ENCODE results near the gene TUB. TPM values are rescaled to one million over a fixed set of nuclear protein-coding genes. Genes with fewer than 3 reads are reported as not detected.

TUB gene
- total and polyA plus RNA-seq, 2 donors (not counting 1 experiment from before 2014, with no cell fraction given): 9.6 to 10.4 TPM

DNA sequence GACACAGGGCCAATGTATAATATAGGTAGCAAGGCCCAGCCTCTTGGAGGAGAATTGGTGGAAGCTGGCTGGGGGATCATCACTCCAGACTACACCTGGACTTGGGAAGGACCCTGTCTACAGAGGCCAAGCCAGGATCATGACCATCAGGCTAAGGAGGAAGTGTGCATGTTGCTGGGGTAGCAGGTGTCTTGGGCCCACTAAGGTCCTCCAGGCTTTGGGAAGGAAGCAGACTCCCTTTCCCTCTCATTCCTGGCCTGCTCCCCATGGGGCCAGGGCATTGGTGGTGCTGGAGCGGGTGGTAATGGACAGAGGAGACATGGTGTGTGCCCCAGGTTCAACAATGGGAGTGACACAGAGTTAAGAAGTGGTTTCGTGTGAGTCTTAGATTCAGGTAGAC lies 16.0 kb upstream of the TUB start:
- no peak overlapping the region for H3K4me3 ChIP-seq (replicated peaks in 1 of 4; ENCODE audit: control extremely low read depth in 1 of 4, insufficient read depth in 1 of 4, low read depth in 3 of 4, low read length in 4 of 4)
- no peaks in the 10 kb centered on the region for H3K79me2 ChIP-seq (ENCODE audit: control insufficient read depth, insufficient read depth, low read length)
- H3K27ac ChIP-seq (ENCODE audit: insufficient read depth, low read length): no peak overlapping the region
- TF ChIP-seq EZH2 (IDR thresholded peaks at IDR 0.05; ENCODE audit: low read length, missing control alignments): no peak
- TF ChIP-seq, protein P1, sequence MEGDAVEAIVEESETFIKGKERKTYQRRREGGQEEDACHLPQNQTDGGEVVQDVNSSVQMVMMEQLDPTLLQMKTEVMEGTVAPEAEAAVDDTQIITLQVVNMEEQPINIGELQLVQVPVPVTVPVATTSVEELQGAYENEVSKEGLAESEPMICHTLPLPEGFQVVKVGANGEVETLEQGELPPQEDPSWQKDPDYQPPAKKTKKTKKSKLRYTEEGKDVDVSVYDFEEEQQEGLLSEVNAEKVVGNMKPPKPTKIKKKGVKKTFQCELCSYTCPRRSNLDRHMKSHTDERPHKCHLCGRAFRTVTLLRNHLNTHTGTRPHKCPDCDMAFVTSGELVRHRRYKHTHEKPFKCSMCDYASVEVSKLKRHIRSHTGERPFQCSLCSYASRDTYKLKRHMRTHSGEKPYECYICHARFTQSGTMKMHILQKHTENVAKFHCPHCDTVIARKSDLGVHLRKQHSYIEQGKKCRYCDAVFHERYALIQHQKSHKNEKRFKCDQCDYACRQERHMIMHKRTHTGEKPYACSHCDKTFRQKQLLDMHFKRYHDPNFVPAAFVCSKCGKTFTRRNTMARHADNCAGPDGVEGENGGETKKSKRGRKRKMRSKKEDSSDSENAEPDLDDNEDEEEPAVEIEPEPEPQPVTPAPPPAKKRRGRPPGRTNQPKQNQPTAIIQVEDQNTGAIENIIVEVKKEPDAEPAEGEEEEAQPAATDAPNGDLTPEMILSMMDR (conservative IDR thresholded peaks at IDR 0.05 in 1 of 2, IDR thresholded peaks at IDR 0.05 in 1 of 2; ENCODE audit: low read depth in 1 of 2, low read length in 2 of 2): no peak
- no peak for DNase-seq (ENCODE audit: low read depth in 2 of 2)
- no peaks in the 10 kb centered on the region for H4K20me1 ChIP-seq (ENCODE audit: control insufficient read depth, extremely low read depth, insufficient read depth, low read length)
- H3K9me3 ChIP-seq (ENCODE audit: control insufficient read depth, insufficient read depth, low read depth, low read length): no peaks in the 10 kb centered on the region
- H2AFZ ChIP-seq (ENCODE audit: low read length): no peak overlapping the region
- peaks cover 22% of the 10 kb centered on the region for H3K4me1 ChIP-seq (ENCODE audit: control insufficient read depth, extremely low read depth, insufficient read depth, low read length)
- no peak overlapping the region for H3K4me2 ChIP-seq (ENCODE audit: extremely low read depth, insufficient read depth, low read length)
- H3K27me3 ChIP-seq (ENCODE audit: control insufficient read depth, insufficient read depth, low read length): no peaks in the 10 kb centered on the region
- H3K36me3 ChIP-seq (ENCODE audit: control insufficient read depth, insufficient read depth, low read length): no peaks in the 10 kb centered on the region
- H3K9ac ChIP-seq (ENCODE audit: insufficient read depth, low read length): no peak overlapping the region

GRCh38 chr11:8066036-8066910 lies 14.7 kb upstream of the TUB start:
- Histone ChIP-seq H3K9ac (ENCODE audit: insufficient read depth, low read length) (no peak overlapping the region), H3K4me1 (ENCODE audit: control insufficient read depth, extremely low read depth, insufficient read depth, low read length) (peaks cover 19% of the 10 kb centered on the region), H3K27me3 (ENCODE audit: control insufficient read depth, insufficient read depth, low read length) (no peaks in the 10 kb centered on the region), H3K27ac (ENCODE audit: insufficient read depth, low read length) (no peak overlapping the region), H3K4me3 (replicated peaks in 1 of 4; ENCODE audit: control extremely low read depth in 1 of 4, insufficient read depth in 1 of 4, low read depth in 3 of 4, low read length in 4 of 4) (no peak overlapping the region), H3K79me2 (ENCODE audit: control insufficient read depth, insufficient read depth, low read length) (no peaks in the 10 kb centered on the region), H3K9me3 (ENCODE audit: control insufficient read depth, insufficient read depth, low read depth, low read length) (no peaks in the 10 kb centered on the region), H2AFZ (ENCODE audit: low read length) (no peak overlapping the region), H3K4me2 (ENCODE audit: extremely low read depth, insufficient read depth, low read length) (no peak overlapping the region), H4K20me1 (ENCODE audit: control insufficient read depth, extremely low read depth, insufficient read depth, low read length) (no peaks in the 10 kb centered on the region), H3K36me3 (ENCODE audit: control insufficient read depth, insufficient read depth, low read length) (no peaks in the 10 kb centered on the region)
- TF ChIP-seq, protein P1 (conservative IDR thresholded peaks at IDR 0.05 in 1 of 2, IDR thresholded peaks at IDR 0.05 in 1 of 2; ENCODE audit: low read depth in 1 of 2, low read length in 2 of 2): no peak
- TF ChIP-seq EZH2 (IDR thresholded peaks at IDR 0.05; ENCODE audit: low read length, missing control alignments): no peak
- DNase-seq (ENCODE audit: low read depth in 2 of 2): peak in 1 of 2 donors; percentile 19

- no peak overlapping the region for H3K27ac ChIP-seq (ENCODE audit: insufficient read depth, low read length)
- H3K4me1 ChIP-seq (ENCODE audit: control insufficient read depth, extremely low read depth, insufficient read depth, low read length): peaks cover 19% of the 10 kb centered on the region
- H3K79me2 ChIP-seq (ENCODE audit: control insufficient read depth, insufficient read depth, low read length): no peaks in the 10 kb centered on the region
- no peak overlapping the region for H2AFZ ChIP-seq (ENCODE audit: low read length)
- no peaks in the 10 kb centered on the region for H3K9me3 ChIP-seq (ENCODE audit: control insufficient read depth, insufficient read depth, low read depth, low read length)
- no peak overlapping the region for H3K9ac ChIP-seq (ENCODE audit: insufficient read depth, low read length)
- TF ChIP-seq EZH2 (IDR thresholded peaks at IDR 0.05; ENCODE audit: low read length, missing control alignments): no peak
- TF ChIP-seq, protein P1 (conservative IDR thresholded peaks at IDR 0.05 in 1 of 2, IDR thresholded peaks at IDR 0.05 in 1 of 2; ENCODE audit: low read depth in 1 of 2, low read length in 2 of 2): no peak
- H3K4me2 ChIP-seq (ENCODE audit: extremely low read depth, insufficient read depth, low read length): no peak overlapping the region
- no peak overlapping the region for H3K4me3 ChIP-seq (replicated peaks in 1 of 4; ENCODE audit: control extremely low read depth in 1 of 4, insufficient read depth in 1 of 4, low read depth in 3 of 4, low read length in 4 of 4)
- peak; percentile 8 to 18 for DNase-seq (ENCODE audit: low read depth in 2 of 2)
- H3K27me3 ChIP-seq (ENCODE audit: control insufficient read depth, insufficient read depth, low read length): no peaks in the 10 kb centered on the region
- H3K36me3 ChIP-seq (ENCODE audit: control insufficient read depth, insufficient read depth, low read length): no peaks in the 10 kb centered on the region
- no peaks in the 10 kb centered on the region for H4K20me1 ChIP-seq (ENCODE audit: control insufficient read depth, extremely low read depth, insufficient read depth, low read length)
Observed at GRCh38 chr11:8066911-8067455, 14.0 kb upstream of the TUB start.

Data from fibroblast of lung (primary cell).